Measurements from ENCODE around the gene IL1RAPL1. TPM values are rescaled to one million over a fixed set of nuclear protein-coding genes. Genes with fewer than 3 reads are reported as not detected.

The IL1RAPL1 gene
- total RNA-seq, 4 donors from 2014 or later, result 8.2 to 10.9 (median 8.8) TPM

- no peak for DNase-seq (ENCODE audit: low spot score in 2 of 2)
- Histone ChIP-seq H3K9me3 (no peaks in the 10 kb centered on the region), H3K36me3 (no peaks in the 10 kb centered on the region), H3K4me3 (no peak overlapping the region), H3K4me1 (no peaks in the 10 kb centered on the region), H3K27me3 (no peaks in the 10 kb centered on the region), H3K27ac (no peak overlapping the region)
- WGBS, 2 donors, result 56 to 75% methylated on average over 4 of the region's 4 CpGs
- TF ChIP-seq CTCF (IDR thresholded peaks at IDR 0.05), result no peak
- TF ChIP-seq EP300 (IDR thresholded peaks at IDR 0.05), result no peak
- no peak for TF ChIP-seq POLR2A (IDR thresholded peaks at IDR 0.05)
Observed at GRCh38 chrX:29911673-29912072, 1324.4 kb downstream of the IL1RAPL1 start.

- no peak overlapping the region for H3K4me3 ChIP-seq
- no peaks in the 10 kb centered on the region for H3K36me3 ChIP-seq
- no peaks in the 10 kb centered on the region for H3K4me1 ChIP-seq
- no peak for DNase-seq (ENCODE audit: low spot score in 2 of 2)
- H3K27ac ChIP-seq, result no peak overlapping the region
- H3K27me3 ChIP-seq, result no peaks in the 10 kb centered on the region
- WGBS, 2 donors, result 69 to 85% methylated on average over 6 of the region's 6 CpGs
- no peaks in the 10 kb centered on the region for H3K9me3 ChIP-seq
- TF ChIP-seq EP300 (IDR thresholded peaks at IDR 0.05) (no peak), CTCF (IDR thresholded peaks at IDR 0.05) (no peak), POLR2A (IDR thresholded peaks at IDR 0.05) (no peak)
Observed at GRCh38 chrX:29913647-29914046, 1326.4 kb downstream of the IL1RAPL1 start.

- DNase-seq (ENCODE audit: low spot score in 2 of 2), result no peak
- WGBS, 2 donors, result 47 to 83% methylated on average over 1 of the region's 1 CpG
- Histone ChIP-seq H3K4me1 (no peaks in the 10 kb centered on the region), H3K36me3 (no peaks in the 10 kb centered on the region), H3K9me3 (no peaks in the 10 kb centered on the region), H3K27ac (no peak overlapping the region), H3K4me3 (no peak overlapping the region), H3K27me3 (no peaks in the 10 kb centered on the region)
- TF ChIP-seq POLR2A (IDR thresholded peaks at IDR 0.05), result no peak
- TF ChIP-seq EP300 (IDR thresholded peaks at IDR 0.05), result no peak
- no peak for TF ChIP-seq CTCF (IDR thresholded peaks at IDR 0.05)
Observed at GRCh38 chrX:29922607-29923006, 1335.4 kb downstream of the IL1RAPL1 start.

DNA sequence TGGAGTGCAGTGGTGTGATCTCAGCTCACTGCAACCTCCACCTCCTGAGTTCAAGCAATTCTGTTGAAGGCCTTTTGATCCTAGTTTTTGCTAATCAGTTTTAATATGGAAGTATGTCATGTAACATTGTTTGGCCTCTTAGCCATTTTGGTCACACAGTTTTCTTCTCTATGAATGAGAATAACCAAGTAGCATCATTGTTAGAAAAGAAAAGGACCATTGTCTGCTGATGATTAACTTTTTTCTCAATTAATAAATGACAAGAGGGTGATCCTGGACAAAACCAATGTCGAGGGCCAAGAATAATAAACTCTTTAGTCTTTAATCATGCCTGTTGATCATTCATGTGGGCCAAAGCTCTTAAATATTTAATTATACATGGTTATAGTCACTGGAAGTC lies 1338.8 kb downstream of the IL1RAPL1 start:
- Histone ChIP-seq H3K36me3 (no peaks in the 10 kb centered on the region), H3K27me3 (no peaks in the 10 kb centered on the region), H3K4me3 (no peak overlapping the region), H3K4me1 (no peaks in the 10 kb centered on the region), H3K27ac (no peak overlapping the region), H3K9me3 (no peaks in the 10 kb centered on the region)
- 45 to 48% methylated on average over 1 of the region's 1 CpG for WGBS, 2 donors
- no peak for DNase-seq (ENCODE audit: low spot score in 2 of 2)
- TF ChIP-seq EP300 (IDR thresholded peaks at IDR 0.05), result no peak
- TF ChIP-seq CTCF (IDR thresholded peaks at IDR 0.05), result no peak

GRCh38 chrX:29926659-29927058 lies 1339.4 kb downstream of the IL1RAPL1 start:
- Histone ChIP-seq H3K4me3 (no peak overlapping the region), H3K36me3 (no peaks in the 10 kb centered on the region), H3K9me3 (no peaks in the 10 kb centered on the region), H3K27me3 (no peaks in the 10 kb centered on the region), H3K27ac (no peak overlapping the region), H3K4me1 (no peaks in the 10 kb centered on the region)
- no peak for DNase-seq (ENCODE audit: low spot score in 2 of 2)
- WGBS, 2 donors, result 30 to 45% methylated on average over 2 of the region's 2 CpGs
- TF ChIP-seq EP300 (IDR thresholded peaks at IDR 0.05) (no peak), CTCF (IDR thresholded peaks at IDR 0.05) (no peak), POLR2A (IDR thresholded peaks at IDR 0.05) (no peak)

All from tibial nerve (tissue), 4 donors.